ENCODE results near the gene FAM98B. TPM values are rescaled to one million over a fixed set of nuclear protein-coding genes. Genes with fewer than 3 reads are reported as not detected.
A peak's percentile ranks its signal among the peaks of the same experiment; 100 is the strongest.

FAM98B gene
- total RNA-seq, 1 experiment from 2014 or later: 24.9 TPM

DNA sequence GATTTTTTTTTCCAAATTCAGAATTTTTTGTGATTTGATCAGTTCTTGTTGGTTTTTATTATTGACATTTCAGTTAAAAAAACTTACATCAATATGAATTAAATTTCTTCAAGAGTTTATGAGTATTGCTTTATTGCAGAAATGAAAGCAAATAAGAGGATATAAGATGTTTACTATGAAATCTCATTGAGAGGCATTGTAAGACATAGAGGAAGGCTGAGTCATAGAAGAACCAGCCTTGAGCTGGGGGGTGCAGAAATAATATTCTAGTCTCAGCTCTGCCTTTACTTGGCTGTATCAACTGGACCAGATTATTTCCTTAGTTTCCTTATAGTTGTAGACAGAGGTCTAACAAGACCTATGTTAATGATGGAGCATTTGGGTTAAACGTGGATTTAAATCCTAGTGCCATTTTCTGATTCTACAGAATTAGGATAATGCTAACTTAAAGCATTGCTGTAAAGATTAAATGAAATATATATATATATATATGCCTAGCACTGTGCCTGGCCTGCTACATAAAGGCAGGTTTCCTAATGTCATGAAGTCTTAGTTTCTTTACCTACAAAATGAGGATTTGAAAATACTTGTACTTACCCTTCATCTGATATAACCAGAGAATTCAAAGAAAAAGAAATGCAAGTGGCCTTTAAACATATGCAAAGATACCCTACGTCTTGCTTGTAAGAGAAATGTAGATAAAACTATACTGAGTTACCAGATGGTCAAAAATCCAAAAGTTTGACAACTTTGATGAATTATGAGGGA, 7.3 kb downstream of the FAM98B start:
- peak; percentile 18 for DNase-seq (ENCODE audit: low read depth)

DNA sequence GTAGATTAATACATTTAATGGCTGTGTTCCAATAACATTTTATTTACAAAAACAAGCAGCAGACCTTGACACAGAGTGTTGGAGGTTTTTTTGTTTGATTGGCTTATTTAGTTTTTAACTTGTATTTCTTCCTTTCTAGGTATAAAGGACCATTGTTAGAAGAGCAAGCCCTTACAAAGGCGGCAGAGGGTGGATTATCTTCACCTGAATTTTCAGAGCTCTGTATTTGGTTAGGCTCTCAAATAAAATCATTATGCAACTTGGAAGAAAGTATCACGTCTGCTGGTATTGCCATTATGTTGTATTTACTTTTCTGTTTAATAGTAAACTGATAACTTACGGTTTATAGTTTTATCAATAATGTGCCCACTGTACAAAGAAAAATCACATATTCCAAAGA, 10.0 kb downstream of the FAM98B start:
- no peak for DNase-seq (ENCODE audit: low read depth)

DNA sequence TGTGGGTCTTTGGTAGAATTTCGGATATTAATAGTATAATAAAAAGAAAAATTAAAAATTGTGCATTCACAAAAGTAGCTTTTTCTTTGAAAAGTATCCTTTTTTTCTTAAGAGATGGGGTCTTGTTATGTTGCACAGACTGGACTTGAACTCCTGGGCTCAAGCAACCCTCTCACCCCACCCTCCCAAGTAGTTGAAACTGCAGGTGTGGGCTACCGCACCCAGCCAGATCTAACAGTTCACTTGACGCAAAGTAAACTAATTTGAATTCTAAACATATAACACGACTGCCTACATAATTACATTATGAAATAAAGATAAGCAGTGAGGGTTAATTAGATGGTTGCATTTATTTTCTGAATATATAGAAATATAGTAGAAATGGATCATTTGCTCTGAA, 10.7 kb downstream of the FAM98B start:
- no peak for DNase-seq (ENCODE audit: low read depth)

- DNase-seq (ENCODE audit: low read depth): no peak
Observed at GRCh38 chr15:38470816-38471215, 16.9 kb downstream of the FAM98B start.

GRCh38 chr15:38471974-38472373, 18.0 kb downstream of the FAM98B start:
- no peak for DNase-seq (ENCODE audit: low read depth)

DNA sequence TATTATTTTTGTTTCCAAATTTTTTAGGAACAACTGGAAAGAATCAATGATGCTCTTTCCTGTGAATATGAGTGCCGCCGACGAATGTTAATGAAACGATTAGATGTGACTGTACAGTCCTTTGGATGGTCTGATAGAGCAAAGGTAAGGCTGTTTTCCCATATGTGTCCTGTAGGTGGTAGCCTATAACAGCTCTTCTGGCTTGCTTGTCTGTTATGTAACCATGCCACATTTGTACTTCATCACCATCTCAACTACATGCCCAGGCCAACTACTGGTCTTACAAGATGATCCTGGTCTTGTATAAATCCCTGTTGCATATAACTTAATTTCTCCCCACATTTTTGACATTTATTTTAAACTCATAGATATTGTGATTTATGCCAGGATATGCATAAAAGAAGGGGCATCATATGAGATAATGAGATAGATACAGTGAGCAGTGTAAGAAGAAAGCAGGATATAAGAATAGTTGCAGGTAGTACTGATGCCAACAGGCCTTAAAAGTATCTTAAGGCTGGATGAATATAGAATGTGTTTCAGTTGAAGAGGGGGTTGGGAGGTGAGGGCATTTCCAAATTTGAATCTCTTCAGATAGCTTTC, 20.3 kb downstream of the FAM98B start:
- peak; percentile 64 for DNase-seq (ENCODE audit: low read depth)

GRCh38 chr15:38475361-38475760, 21.4 kb downstream of the FAM98B start:
- DNase-seq (ENCODE audit: low read depth): no peak

DNA sequence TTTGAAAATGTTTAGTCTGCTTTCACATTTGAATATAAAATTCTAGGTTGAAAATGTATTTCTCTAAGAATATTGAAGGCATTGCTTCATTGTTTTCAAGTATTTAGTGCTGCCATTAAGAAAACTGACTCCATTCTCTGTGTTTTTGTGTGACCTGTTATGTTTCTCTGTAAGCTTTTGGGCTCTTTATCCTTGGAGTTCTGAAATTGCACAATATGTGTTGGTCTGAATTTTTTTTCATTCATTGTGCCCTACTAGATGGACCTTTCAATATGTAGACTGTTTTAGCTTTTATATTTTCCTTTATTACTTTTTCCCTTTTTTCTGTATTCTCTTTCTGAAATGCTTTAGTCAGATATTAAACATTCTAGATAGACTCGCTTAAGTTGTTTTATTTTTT, 22.2 kb downstream of the FAM98B start:
- no peak for DNase-seq (ENCODE audit: low read depth)

DNA sequence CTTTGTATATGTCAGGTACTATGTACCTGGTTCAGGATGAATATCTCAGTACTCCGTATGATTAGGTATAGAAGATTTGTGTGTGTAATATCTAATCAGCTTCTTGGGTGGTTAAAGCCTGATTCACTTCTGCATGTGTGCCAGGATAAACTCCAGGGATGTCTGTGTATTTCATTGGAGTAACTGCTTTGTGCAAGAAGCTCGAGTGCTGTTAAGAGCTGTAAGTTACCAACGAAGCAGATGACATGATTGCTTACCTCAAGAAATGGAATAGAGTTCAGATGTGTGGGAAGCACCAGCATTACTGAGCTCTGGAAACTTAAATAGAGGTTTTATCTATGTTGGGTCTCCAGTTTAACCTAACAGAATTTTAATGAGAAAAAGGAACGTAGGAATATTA, 23.7 kb downstream of the FAM98B start:
- no peak for DNase-seq (ENCODE audit: low read depth)

DNA sequence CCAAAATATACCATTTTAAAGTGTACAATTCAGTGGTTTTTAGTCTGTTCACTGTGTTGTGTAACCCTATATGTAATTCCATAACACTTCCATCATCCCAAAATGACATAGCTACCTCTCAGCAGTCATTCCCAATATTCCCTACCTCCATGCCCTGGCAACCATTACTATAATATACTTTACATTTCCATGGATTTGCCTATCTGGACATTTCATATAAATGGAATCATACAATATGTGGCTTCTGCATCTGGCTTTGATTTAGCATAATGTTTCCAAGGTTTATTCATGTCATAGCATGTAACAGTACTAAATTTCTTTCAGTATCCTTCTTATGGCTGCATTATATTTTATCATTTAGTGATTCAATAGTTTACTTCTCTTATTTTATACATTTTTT, 25.3 kb downstream of the FAM98B start:
- DNase-seq (ENCODE audit: low read depth): no peak

GRCh38 chr15:38479756-38480155, 25.8 kb downstream of the FAM98B start:
- DNase-seq (ENCODE audit: low read depth): no peak

- DNase-seq (ENCODE audit: low read depth): no peak
Observed at GRCh38 chr15:38481113-38481512, 27.2 kb downstream of the FAM98B start.

DNA sequence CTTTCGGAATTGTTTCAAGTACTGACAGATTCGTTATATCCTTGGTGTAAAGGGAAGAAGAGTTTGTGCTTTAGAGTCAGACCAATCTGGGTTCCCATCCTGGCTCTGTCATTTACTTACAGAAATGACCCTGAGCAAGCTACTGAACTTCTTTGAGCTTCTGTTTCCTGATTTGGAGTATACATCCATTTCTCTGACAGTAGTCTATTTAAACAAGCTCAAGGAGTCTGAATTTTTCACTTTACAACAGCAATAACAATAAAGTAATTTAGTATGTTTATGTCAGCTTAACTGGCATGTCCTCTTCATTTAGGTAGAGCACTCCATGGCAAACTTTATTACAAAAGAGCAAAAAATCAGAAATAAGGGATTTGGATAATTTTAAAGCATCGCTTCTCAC, 27.8 kb downstream of the FAM98B start:
- DNase-seq (ENCODE audit: low read depth): no peak

DNA sequence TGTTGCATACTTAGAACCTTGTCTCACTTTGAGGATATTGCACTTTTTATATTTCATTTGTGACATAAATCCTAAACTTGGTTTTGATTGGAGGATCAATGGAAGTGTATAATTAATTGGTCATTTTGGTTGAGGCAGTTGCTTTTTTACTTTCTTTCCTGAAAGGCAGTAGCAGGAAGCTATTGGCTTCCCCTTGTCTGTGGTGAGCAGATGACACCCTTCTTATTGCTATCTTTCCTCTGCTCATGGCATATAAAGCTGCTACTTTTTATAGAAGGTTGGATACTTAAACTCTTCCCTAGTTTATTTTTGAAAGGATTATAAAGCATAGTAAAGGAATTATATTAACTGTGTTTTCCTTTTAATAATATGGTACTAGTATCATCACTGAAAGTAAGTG, 28.6 kb downstream of the FAM98B start:
- no peak for DNase-seq (ENCODE audit: low read depth)

DNA sequence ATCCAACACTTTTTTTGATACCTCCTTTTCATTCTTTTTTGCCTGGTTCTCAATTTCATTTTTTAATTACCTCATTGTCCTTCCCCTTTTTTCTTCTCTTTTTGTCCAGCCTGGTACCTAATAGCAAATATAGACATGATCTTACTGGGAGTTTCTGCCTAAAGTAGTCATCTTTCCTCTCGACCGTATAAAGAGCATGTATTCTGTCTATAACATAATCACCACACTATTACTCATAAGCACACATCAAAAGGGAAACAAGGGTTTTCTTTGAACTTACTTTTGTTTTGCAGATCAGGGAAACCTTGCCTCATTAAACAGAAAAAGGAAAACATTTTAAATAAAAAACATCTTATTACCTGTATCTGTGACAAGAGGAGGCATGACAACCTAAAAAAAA, 33.0 kb downstream of the FAM98B start:
- no peak for DNase-seq (ENCODE audit: low read depth)

GRCh38 chr15:38487378-38487777, 33.5 kb downstream of the FAM98B start:
- no peak for DNase-seq (ENCODE audit: low read depth)

GRCh38 chr15:38490242-38490922, 36.5 kb downstream of the FAM98B start:
- DNase-seq (ENCODE audit: low read depth): peak; percentile 31

DNA sequence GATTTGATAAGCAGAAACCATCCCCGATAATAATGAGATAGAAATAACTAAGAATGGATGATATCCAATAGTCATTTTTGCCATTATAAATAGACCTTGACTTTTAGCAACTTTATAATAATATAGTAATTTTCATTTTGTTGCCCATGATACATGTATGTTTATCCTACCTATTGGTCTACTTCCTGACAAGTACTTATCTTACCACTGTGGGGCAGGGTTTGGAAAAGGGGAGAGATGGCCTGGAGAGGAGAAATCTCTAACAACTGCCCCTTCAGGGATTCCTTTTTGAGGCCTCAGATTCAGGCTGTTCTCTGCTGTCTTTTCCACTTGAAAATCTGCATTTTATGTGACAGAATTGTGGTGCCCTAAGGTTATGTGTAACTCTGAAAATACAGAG, 42.2 kb downstream of the FAM98B start:
- DNase-seq (ENCODE audit: low read depth): no peak

DNA sequence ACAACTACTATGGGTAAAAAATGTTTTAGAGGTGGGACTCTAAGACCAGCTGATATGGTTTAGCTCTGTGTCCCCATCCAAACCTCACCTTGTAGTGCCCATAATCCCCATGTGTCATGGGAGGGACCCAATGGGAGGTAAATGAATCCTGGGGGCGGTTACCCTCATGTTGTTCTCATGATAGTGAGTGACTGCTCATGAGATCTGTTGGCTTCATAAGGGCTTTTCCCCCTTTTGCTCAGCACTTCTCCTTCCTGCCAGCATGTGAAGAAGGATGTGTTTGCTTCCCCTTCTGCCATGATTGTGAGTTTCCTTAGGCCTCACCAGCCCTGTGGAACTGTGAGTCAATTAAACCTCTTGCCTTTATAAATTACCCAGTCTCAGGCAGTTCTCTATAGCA, 45.7 kb downstream of the FAM98B start:
- no peak for DNase-seq (ENCODE audit: low read depth)

DNA sequence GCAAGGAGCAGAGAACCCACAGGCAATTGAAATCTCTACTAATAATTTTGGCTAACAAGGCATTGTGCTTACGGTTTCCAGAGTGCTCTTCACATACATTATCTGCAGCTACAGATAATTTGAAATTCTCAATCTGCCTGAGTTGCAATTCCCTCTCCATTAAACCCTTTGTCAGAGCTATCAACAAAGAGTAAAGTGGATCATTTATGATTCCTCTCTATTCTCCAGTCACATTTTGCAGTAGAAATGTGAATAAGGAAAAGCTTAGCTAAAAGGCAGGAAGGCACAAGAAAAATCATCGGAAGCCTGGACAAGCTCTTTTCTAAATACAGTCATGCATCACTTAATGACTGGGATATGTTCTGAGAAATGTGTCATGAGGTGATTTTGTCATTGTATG, 49.6 kb downstream of the FAM98B start:
- DNase-seq (ENCODE audit: low read depth): no peak

- peak; percentile 34 for DNase-seq (ENCODE audit: low read depth)
Observed at GRCh38 chr15:38504680-38505467, 50.9 kb downstream of the FAM98B start.

DNA sequence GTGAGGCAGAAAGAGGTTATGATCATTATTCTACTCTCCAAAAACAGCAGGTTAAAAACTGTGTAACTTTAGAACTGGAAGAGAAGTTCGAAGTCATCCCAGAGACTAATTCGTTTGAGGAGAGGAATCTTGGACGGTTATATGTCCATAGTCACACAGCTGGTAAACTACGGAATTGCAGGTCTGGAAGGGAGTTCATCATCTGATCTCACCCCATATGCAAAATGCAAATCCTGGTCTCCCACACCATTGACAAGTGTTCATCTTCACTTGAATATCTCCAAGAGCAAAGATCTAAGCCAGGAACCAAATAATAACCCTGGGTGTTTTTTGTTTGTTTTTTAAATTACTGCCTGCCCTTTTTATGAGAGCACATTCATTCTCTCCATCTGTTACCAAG, 53.1 kb downstream of the FAM98B start:
- DNase-seq (ENCODE audit: low read depth): no peak
